K562 (cell line): ENCODE results near the gene PLCG2. TPM values are rescaled to one million over a fixed set of nuclear protein-coding genes. Genes with fewer than 3 reads are reported as not detected.
A peak's percentile ranks its signal among the peaks of the same experiment; 100 is the strongest.

ENCODE experiments used
- ATAC-seq: fragments of 200-7000 bp; cut with Tn5 transposase; 3 replicates; pipeline ENCODE4 v1.9.1; 2020; ENCODE audit warnings: moderate library complexity
- BruUV-seq: library from RNA; stranded (reverse); fragments of 400-500 nt; replicated peaks from 2 replicates; lab custom pipeline; 2021; lab: Mats Ljungman, UMichigan
- CTCF ChIA-PET: fragments of 300-600 bp; formaldehyde crosslinking; extraction: SDS; loops from one replicate; lab custom pipeline; 2021; ENCODE audit warnings: low intra/inter-chr PET ratio; lab: Yijun Ruan, JAX
- POLR2A ChIA-PET: fragments of 300-600, 350-650 bp; sonication (Branson Sonifier 250); formaldehyde crosslinking; extraction: SDS; loops from one replicate; lab custom pipeline; 2021; ENCODE audit warnings: antibody characterized with exemption, inconsistent platforms; lab: Yijun Ruan, JAX
- DNase-seq, 4 experiments: peaks; one replicate each; pipeline versions ENCODE4 v3.0.0 to v3.0.0-alpha.2; 2011 to 2018; ENCODE audit warnings: low spot score in 3 of 4, mixed read lengths in 3 of 4; ENCODE audit errors: extremely low read depth in 1 of 4
- FAIRE-seq: peaks from 2 replicates; lab custom pipeline; 2011; peaks lifted over from hg19 to GRCh38; lab: Jason Lieb, UNC
- H2AFZ ChIP-seq: 2 replicates; pipeline ENCODE4 v1.6.0; 2011; ENCODE audit warnings: low read depth, low read length, control low read depth, inconsistent platforms
- H3K27ac ChIP-seq: fragments of 200-600 bp; 3 replicates; pipeline ENCODE4 v1.8.0; 2011; ENCODE audit warnings: low read depth, mild to moderate bottlenecking, control low read depth, inconsistent platforms, low read length, moderate library complexity, mixed read lengths; ENCODE audit errors: extremely low read depth
- H3K27me3 ChIP-seq, 2 experiments: fragments of 300-600 bp in 1 of 2; 2 replicates in 1 of 2; 3 replicates in 1 of 2; pipeline versions ENCODE4 v1.6.0 to v1.8.0; 2011; ENCODE audit warnings: inconsistent platforms in 2 of 2, low read length in 2 of 2, mild to moderate bottlenecking in 1 of 2, mixed read lengths in 1 of 2, moderate library complexity in 1 of 2; ENCODE audit not compliant: control insufficient read depth in 2 of 2, insufficient read depth in 2 of 2
- H3K36me3 ChIP-seq: fragments of 300-600 bp; 3 replicates; pipeline ENCODE4 v1.8.0; 2011; ENCODE audit warnings: mild to moderate bottlenecking, low read length, inconsistent platforms; ENCODE audit not compliant: control insufficient read depth, insufficient read depth
- H3K4me1 ChIP-seq, 2 experiments: fragments of 200-600 bp in 1 of 2; replicated peaks in 1 of 2; 2 replicates in 1 of 2; 3 replicates in 1 of 2; pipeline versions ENCODE4 v1.5.1 to v1.8.0; 2011; ENCODE audit warnings: inconsistent platforms in 2 of 2, low read length in 2 of 2, mild to moderate bottlenecking in 1 of 2, mixed read lengths in 1 of 2, moderate library complexity in 1 of 2; ENCODE audit not compliant: control insufficient read depth in 2 of 2, insufficient read depth in 2 of 2
- H3K4me2 ChIP-seq: 2 replicates; pipeline ENCODE4 v1.6.1; 2011; ENCODE audit warnings: low read length, control low read depth, inconsistent platforms, mixed read lengths; ENCODE audit not compliant: insufficient read depth
- H3K4me3 ChIP-seq: fragments of 200-600 bp; sonication (generic), shearing (Covaris generic); 2 replicates; pipeline ENCODE4 v1.5.1; 2016; ENCODE audit warnings: control low read depth, inconsistent platforms
- H3K79me2 ChIP-seq: fragments of 200-600 bp; 3 replicates; pipeline ENCODE4 v1.8.0; 2011; ENCODE audit warnings: low read length, inconsistent platforms; ENCODE audit not compliant: control insufficient read depth, insufficient read depth
- H3K9ac ChIP-seq, 2 experiments: 2 replicates each; pipeline versions ENCODE4 v1.6.0 to v1.6.1; 2011; ENCODE audit warnings: low read depth in 2 of 2, low read length in 2 of 2, control low read depth in 1 of 2, inconsistent platforms in 1 of 2, mild to moderate bottlenecking in 1 of 2, mixed read lengths in 1 of 2; ENCODE audit not compliant: insufficient read depth in 1 of 2
- H3K9me1 ChIP-seq: one replicate; pipeline ENCODE4 v1.6.0; 2011; ENCODE audit warnings: inconsistent platforms, mild to moderate bottlenecking, low read length, moderate library complexity; ENCODE audit not compliant: control insufficient read depth, insufficient read depth
- H3K9me3 ChIP-seq: replicated peaks from 2 replicates; pipeline ENCODE4 v1.5.1; 2011; ENCODE audit warnings: low read depth, low read length, inconsistent platforms; ENCODE audit not compliant: control insufficient read depth, insufficient read depth
- H4K20me1 ChIP-seq: replicated peaks from 2 replicates; pipeline ENCODE4 v1.6.1; 2011; ENCODE audit warnings: low read length, inconsistent platforms, mixed read lengths; ENCODE audit not compliant: control insufficient read depth, insufficient read depth
- BDP1 ChIP-seq: IDR thresholded peaks from 3 replicates; pipeline ENCODE4 v1.6.1; 2011; ENCODE audit not compliant: insufficient read length, insufficient read depth
- CBFB ChIP-seq: sonication (generic); formaldehyde crosslinking; IDR thresholded peaks from 2 replicates; pipeline ENCODE4 v1.4.0; 2020; ENCODE audit warnings: mild to moderate bottlenecking, missing genetic modification reagents
- ETV6 ChIP-seq, 3 experiments: fragments of 150-350 bp in 1 of 3; sonication (generic) in 1 of 3; formaldehyde crosslinking in 1 of 3; IDR thresholded peaks; 2 replicates each; pipeline versions ENCODE4 v1.6.1 to v1.8.0; 2014 to 2022; ENCODE audit warnings: borderline replicate concordance in 2 of 3, low read depth in 2 of 3, antibody characterized with exemption in 1 of 3, low read length in 1 of 3, mild to moderate bottlenecking in 1 of 3, missing genetic modification reagents in 1 of 3
- HDAC8 ChIP-seq: fragments of 450-650 bp; IDR thresholded peaks from 2 replicates; pipeline ENCODE4 v1.6.1; 2016; ENCODE audit warnings: mild to moderate bottlenecking, missing genetic modification characterization, moderate library complexity, missing compliant biosample characterization
- ILF3 ChIP-seq: fragments of 450-650 bp; IDR thresholded peaks from 2 replicates; pipeline ENCODE4 v1.6.1; 2018; ENCODE audit warnings: antibody characterized with exemption, mild to moderate bottlenecking, moderate library complexity, borderline replicate concordance
- JUNB ChIP-seq: fragments of 450-650 bp; formaldehyde crosslinking; conservative IDR thresholded peaks from 2 replicates; pipeline ENCODE4 v1.4.0; 2020; ENCODE audit warnings: mild to moderate bottlenecking
- MAZ ChIP-seq, 2 experiments: fragments of 450-650 bp in 1 of 2; sonication (generic) in 1 of 2; formaldehyde crosslinking; IDR thresholded peaks in 1 of 2; conservative IDR thresholded peaks in 1 of 2; 2 replicates each; pipeline versions ENCODE4 v1.4.0 to v1.5.0; 2020; ENCODE audit warnings: mild to moderate bottlenecking in 1 of 2, missing genetic modification reagents in 1 of 2
- NFYB ChIP-seq: IDR thresholded peaks from 2 replicates; pipeline ENCODE4 v1.6.1; 2011; ENCODE audit warnings: mild to moderate bottlenecking, moderate library complexity; ENCODE audit not compliant: insufficient read length; ENCODE audit errors: extremely low read depth
- RBM15 ChIP-seq: fragments of 200-400 bp; formaldehyde crosslinking; IDR thresholded peaks from 2 replicates; pipeline ENCODE4 v1.6.1; 2018; ENCODE audit warnings: mild to moderate bottlenecking, low read length, moderate library complexity; ENCODE audit not compliant: insufficient read depth
- RBM39 ChIP-seq: fragments of 200-400 bp; formaldehyde crosslinking; optimal IDR thresholded peaks from 2 replicates; pipeline ENCODE3; 2018; ENCODE audit warnings: low read depth, low read length
- ZFPM2 ChIP-seq: fragments of 250-450 bp; sonication (Bioruptor Pico); IDR thresholded peaks from 2 replicates; pipeline ENCODE4 v1.5.1; 2022; ENCODE audit warnings: mild to moderate bottlenecking
- ZNF282 ChIP-seq: sonication (generic); formaldehyde crosslinking; IDR thresholded peaks from 2 replicates; pipeline ENCODE4 v1.8.1; 2023; ENCODE audit warnings: missing genetic modification reagents
- ZNF431 ChIP-seq: sonication (generic); formaldehyde crosslinking; IDR thresholded peaks from 2 replicates; pipeline ENCODE4 v1.8.0; 2022; ENCODE audit warnings: mild to moderate bottlenecking, missing genetic modification reagents
- ZNF699 ChIP-seq: fragments of 250-450 bp; sonication (Bioruptor Pico); IDR thresholded peaks from 2 replicates; pipeline ENCODE4 v1.8.0; 2021; ENCODE audit warnings: mild to moderate bottlenecking, moderate library complexity; ENCODE audit not compliant: insufficient replicate concordance
- WGBS: fragments of 100-300 bp; shearing (Covaris generic); methylation state at CpG from one replicate; pipeline ENCODE4 v1.1.6; 2016; ENCODE audit warnings: low coverage, mixed read lengths; ENCODE audit not compliant: insufficient coverage; ENCODE audit errors: missing lambda C conversion rate; 5-methylcytosine and 5-hydroxymethylcytosine counted together
- in situ Hi-C: fragments of 300-500 bp; cut with MboI; formaldehyde crosslinking; loops from 4 replicates; pipeline ENCODE4 v1.15.0; 2018; ENCODE audit warnings: inconsistent platforms, mixed read lengths
- intact Hi-C: fragments of 100-400 bp; cut with micrococcal nuclease; formaldehyde crosslinking; loops from 2 replicates; pipeline ENCODE4 v1.14.2; 2022
- polyA plus RNA-seq, 8 experiments: library from polyadenylated mRNA; depleted of rRNA in 4 of 8; stranded (reverse) in 5 of 8; unstranded in 3 of 8; fragments of >200 nt; fragmentation: Nextera tagmentation in 2 of 8; fragmentation: Illumina TruSeq in 1 of 8; extraction: Ambion mirVana in 2 of 8; extraction: Trizol in 1 of 8; gene quantifications; 2 replicates each; pipeline versions ENCODE4 v1.2.1 to v1.2.3, GENCODE V29; 2011 to 2014; ENCODE audit warnings: inconsistent platforms in 1 of 8, missing spikeins in 1 of 8
- total RNA-seq, 7 experiments: library from RNA; depleted of rRNA in 6 of 7; stranded (reverse); fragments of >200 nt in 6 of 7; fragmentation: Illumina TruSeq in 2 of 7; extraction: Trizol in 2 of 7; gene quantifications; 2 replicates each; pipeline versions ENCODE4 v1.2.1 to v1.2.3, GENCODE V29; 2011 to 2021; ENCODE audit warnings: low replicate concordance in 1 of 7
- TF ChIP-seq, protein P1 (sequence below): fragments of 250-450 bp; sonication (Bioruptor Pico); IDR thresholded peaks from 2 replicates; pipeline ENCODE4 v1.9.0; 2021; ENCODE audit warnings: mild to moderate bottlenecking
- TF ChIP-seq, protein P2 (sequence below), 2 experiments: fragments of 450-650 bp in 1 of 2; IDR thresholded peaks; 2 replicates each; pipeline ENCODE4 v1.6.1; 2011 to 2017; ENCODE audit warnings: low read depth in 2 of 2, antibody characterized with exemption in 1 of 2, borderline replicate concordance in 1 of 2, low read length in 1 of 2, mild to moderate bottlenecking in 1 of 2, mixed read lengths in 1 of 2; ENCODE audit not compliant: control insufficient read depth in 1 of 2

PLCG2 gene
- total and polyA plus RNA-seq, 9 of the 15 experiments (the other 6 are each of a cell fraction or from before 2014, with no cell fraction given): 0.94 to 7.1 (median 3.1) TPM

DNA sequence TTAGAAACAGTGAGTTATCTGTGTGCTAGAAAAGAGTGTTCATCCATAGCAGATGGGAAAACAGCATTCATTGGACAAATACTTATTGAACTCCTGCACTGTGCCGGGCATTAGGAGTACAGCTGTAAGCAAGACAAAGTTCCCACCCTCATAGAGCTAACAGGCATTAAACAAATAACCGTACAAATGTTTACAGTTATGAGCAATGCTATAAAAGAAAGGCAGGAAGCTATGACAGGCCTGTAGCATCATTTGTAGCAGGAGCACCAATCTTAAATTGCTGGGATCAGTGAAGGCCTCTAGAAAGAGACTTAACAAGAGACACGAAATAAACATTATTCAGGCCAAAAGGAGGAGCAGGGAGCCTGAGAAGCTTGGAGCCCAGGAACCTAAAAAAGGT lies 216.6 kb downstream of the PLCG2 start (continued):
- no peak for TF ChIP-seq ZNF282
- no peak for TF ChIP-seq ILF3
- no peak for TF ChIP-seq ZFPM2
- no peak for TF ChIP-seq ZNF431 (CRISPR knock-in tag)
- TF ChIP-seq, all 486 proteins: peak for 0

DNA sequence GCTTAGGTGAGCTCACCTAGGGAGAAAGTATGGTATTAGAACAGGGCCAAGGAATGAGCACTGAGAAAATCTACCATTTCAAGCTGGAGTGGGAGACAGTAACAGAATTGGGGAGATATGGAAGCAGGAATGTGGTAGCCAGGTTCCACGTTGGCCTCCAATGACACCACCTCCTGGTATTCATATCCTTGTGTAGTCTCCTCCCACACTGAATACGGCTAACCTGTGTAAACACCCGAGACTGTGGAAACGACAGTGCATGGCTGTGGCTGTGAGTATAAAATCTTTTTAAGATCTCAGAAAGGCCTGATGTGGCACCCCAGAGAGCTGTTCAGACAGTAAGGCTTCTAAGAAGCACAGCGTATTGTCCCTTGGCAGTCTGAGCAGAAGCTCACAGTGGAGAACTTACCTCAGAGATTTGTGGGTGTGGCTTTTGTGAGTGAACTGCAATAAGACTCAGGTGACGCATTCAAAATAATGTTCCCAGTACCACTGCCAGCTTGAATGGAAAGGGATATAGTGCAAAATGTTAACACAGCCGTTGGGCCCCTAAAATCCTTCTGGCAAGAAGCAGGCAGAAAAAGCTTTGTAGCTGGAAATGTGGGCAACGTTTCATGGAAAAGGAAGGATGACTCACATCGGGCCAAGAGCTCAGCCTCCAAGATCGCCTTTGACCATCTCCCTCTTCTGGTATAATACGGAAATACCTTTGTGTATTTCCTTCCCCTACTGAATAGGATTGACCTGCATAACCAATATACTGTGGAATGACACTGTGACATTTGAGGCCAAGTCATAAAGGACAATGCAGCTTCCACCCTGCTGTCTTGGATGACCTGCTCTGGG lies 217.8 kb downstream of the PLCG2 start:
- intact Hi-C loops: loop anchor here (5.0 kb wide), 2 partner anchors 55 to 100 kb away; no protein-coding TSS in a partner anchor
- H3K36me3 ChIP-seq: no peaks in the 10 kb centered on the region
- H3K9me3 ChIP-seq: no peaks in the 10 kb centered on the region
- H3K4me2 ChIP-seq: no peak overlapping the region
- H3K4me1 ChIP-seq: no peaks in the 10 kb centered on the region; a peak in 1 of 5 replicates
- FAIRE-seq (peak; percentile 67), DNase-seq (peak; percentile 39 to 47 (median 43)), ATAC-seq (peak; percentile 80)
- H3K27ac ChIP-seq: no peak overlapping the region
- no peak overlapping the region for H3K4me3 ChIP-seq
- ChIA-PET CTCF (interaction anchor here (0.6 to 0.7 kb wide), 2 partner anchors 101 to 107 kb away, joined by 3 read pairs; no protein-coding TSS in a partner anchor), POLR2A (interaction anchor here (0.6 to 1.9 kb wide), 8 partner anchors 9 to 1281 kb away, joined by 3 to 5 read pairs (median 3); partner anchors contain the start of gene SDR42E1)
- BruUV-seq: no TSS peak
- 0 out of 2 replicates have a peak overlapping the region, but pooled peaks have one; percentile 28 for H2AFZ ChIP-seq
- H3K79me2 ChIP-seq: no peaks in the 10 kb centered on the region
- in situ Hi-C loops: no loop called here
- H4K20me1 ChIP-seq: no peaks in the 10 kb centered on the region
- H3K9me1 ChIP-seq: no peaks in the 10 kb centered on the region
- no peak overlapping the region for H3K9ac ChIP-seq
- 2% methylated on average over 11 of the region's 11 CpGs for WGBS
- H3K27me3 ChIP-seq: peaks cover 0 to 17% of the 10 kb centered on the region in 2 experiments; a peak in 3 of 5 replicates
- TF ChIP-seq, protein P1, sequence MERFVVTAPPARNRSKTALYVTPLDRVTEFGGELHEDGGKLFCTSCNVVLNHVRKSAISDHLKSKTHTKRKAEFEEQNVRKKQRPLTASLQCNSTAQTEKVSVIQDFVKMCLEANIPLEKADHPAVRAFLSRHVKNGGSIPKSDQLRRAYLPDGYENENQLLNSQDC (CRISPR knock-in tag): no peak
- TF ChIP-seq JUNB (CRISPR knock-in tag) (0 out of 2 replicates have a peak, but pooled peaks have one; percentile 16), HDAC8 (tag) (no peak), RBM39 (no peak), RBM15 (no peak), ETV6 (IDR thresholded peaks at IDR 0.05; ENCODE audit: borderline replicate concordance in 1 of 2, low read depth in 2 of 2, low read length in 1 of 2) (no peak), ETV6 (CRISPR knock-in tag; IDR thresholded peaks at IDR 0.05; ENCODE audit: borderline replicate concordance) (no peak), ZNF699 (CRISPR knock-in tag) (no peak), BDP1 (no peak), MAZ (CRISPR knock-in tag; conservative IDR thresholded peaks at IDR 0.05 in 1 of 2, IDR thresholded peaks at IDR 0.05 in 1 of 2) (no peak), NFYB (no peak), CBFB (CRISPR knock-in tag) (no peak)
- TF ChIP-seq, protein P2, sequence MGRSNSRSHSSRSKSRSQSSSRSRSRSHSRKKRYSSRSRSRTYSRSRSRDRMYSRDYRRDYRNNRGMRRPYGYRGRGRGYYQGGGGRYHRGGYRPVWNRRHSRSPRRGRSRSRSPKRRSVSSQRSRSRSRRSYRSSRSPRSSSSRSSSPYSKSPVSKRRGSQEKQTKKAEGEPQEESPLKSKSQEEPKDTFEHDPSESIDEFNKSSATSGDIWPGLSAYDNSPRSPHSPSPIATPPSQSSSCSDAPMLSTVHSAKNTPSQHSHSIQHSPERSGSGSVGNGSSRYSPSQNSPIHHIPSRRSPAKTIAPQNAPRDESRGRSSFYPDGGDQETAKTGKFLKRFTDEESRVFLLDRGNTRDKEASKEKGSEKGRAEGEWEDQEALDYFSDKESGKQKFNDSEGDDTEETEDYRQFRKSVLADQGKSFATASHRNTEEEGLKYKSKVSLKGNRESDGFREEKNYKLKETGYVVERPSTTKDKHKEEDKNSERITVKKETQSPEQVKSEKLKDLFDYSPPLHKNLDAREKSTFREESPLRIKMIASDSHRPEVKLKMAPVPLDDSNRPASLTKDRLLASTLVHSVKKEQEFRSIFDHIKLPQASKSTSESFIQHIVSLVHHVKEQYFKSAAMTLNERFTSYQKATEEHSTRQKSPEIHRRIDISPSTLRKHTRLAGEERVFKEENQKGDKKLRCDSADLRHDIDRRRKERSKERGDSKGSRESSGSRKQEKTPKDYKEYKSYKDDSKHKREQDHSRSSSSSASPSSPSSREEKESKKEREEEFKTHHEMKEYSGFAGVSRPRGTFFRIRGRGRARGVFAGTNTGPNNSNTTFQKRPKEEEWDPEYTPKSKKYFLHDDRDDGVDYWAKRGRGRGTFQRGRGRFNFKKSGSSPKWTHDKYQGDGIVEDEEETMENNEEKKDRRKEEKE (IDR thresholded peaks at IDR 0.05; ENCODE audit: borderline replicate concordance in 1 of 2, control insufficient read depth in 1 of 2, low read depth in 2 of 2, low read length in 1 of 2): no peak
